HEK293 (cell line): ENCODE data around the gene TTC23L.
A peak's percentile ranks its signal among the peaks of the same experiment; 100 is the strongest.

Source experiments
- BCL11B ChIP-seq: fragments of 450-650 bp; formaldehyde crosslinking; IDR thresholded peaks from 2 replicates; pipeline ENCODE4 v1.5.1; 2016; ENCODE audit warnings: low read depth, missing biosample characterization, missing genetic modification characterization
- GLIS2 ChIP-seq: fragments of 450-650 bp; formaldehyde crosslinking; IDR thresholded peaks from 2 replicates; pipeline ENCODE4 v1.5.1; 2016; ENCODE audit warnings: missing biosample characterization, missing genetic modification characterization
- HOXA7 ChIP-seq: sonication (generic); formaldehyde crosslinking; IDR thresholded peaks from 2 replicates; pipeline ENCODE4 v1.8.1; 2022; ENCODE audit warnings: missing genetic modification reagents, borderline replicate concordance
- KLF8 ChIP-seq: fragments of 450-650 bp; formaldehyde crosslinking; IDR thresholded peaks from 2 replicates; pipeline ENCODE4 v1.5.1; 2016; ENCODE audit warnings: missing biosample characterization, missing genetic modification characterization
- KLF9 ChIP-seq: fragments of 450-650 bp; formaldehyde crosslinking; IDR thresholded peaks from 2 replicates; pipeline ENCODE4 v1.5.1; 2016; ENCODE audit warnings: missing biosample characterization, missing genetic modification characterization, low read depth
- PATZ1 ChIP-seq: fragments of 450-650 bp; formaldehyde crosslinking; IDR thresholded peaks from 2 replicates; pipeline ENCODE4 v1.5.1; 2016; ENCODE audit warnings: missing biosample characterization, missing genetic modification characterization
- PRDM4 ChIP-seq: fragments of 450-650 bp; formaldehyde crosslinking; IDR thresholded peaks from 2 replicates; pipeline ENCODE4 v1.5.1; 2017; ENCODE audit warnings: missing biosample characterization, missing genetic modification characterization
- YY2 ChIP-seq: fragments of 450-650 bp; formaldehyde crosslinking; IDR thresholded peaks from 2 replicates; pipeline ENCODE4 v1.5.1; 2016; ENCODE audit warnings: missing biosample characterization, missing genetic modification characterization
- ZBTB20 ChIP-seq: fragments of 450-650 bp; formaldehyde crosslinking; IDR thresholded peaks from 2 replicates; pipeline ENCODE4 v1.5.1; 2016; ENCODE audit warnings: missing biosample characterization, missing genetic modification characterization
- ZBTB44 ChIP-seq: fragments of 450-650 bp; IDR thresholded peaks from 2 replicates; pipeline ENCODE4 v1.5.1; 2018; ENCODE audit warnings: missing biosample characterization, mild to moderate bottlenecking, missing genetic modification characterization
- ZEB2 ChIP-seq: fragments of 450-650 bp; formaldehyde crosslinking; IDR thresholded peaks from 2 replicates; pipeline ENCODE4 v1.5.1; 2016; ENCODE audit warnings: missing biosample characterization, missing genetic modification characterization
- ZNF132 ChIP-seq: fragments of 450-650 bp; formaldehyde crosslinking; IDR thresholded peaks from 2 replicates; pipeline ENCODE4 v1.5.1; 2017; ENCODE audit warnings: missing biosample characterization, missing genetic modification characterization, borderline replicate concordance
- ZNF155 ChIP-seq: fragments of 450-650 bp; formaldehyde crosslinking; IDR thresholded peaks from 2 replicates; pipeline ENCODE4 v1.5.1; 2016; ENCODE audit warnings: missing biosample characterization, missing genetic modification characterization
- ZNF157 ChIP-seq: fragments of 450-650 bp; formaldehyde crosslinking; IDR thresholded peaks from 2 replicates; pipeline ENCODE4 v1.5.1; 2016; ENCODE audit warnings: missing biosample characterization, missing genetic modification characterization
- ZNF2 ChIP-seq: fragments of 450-650 bp; formaldehyde crosslinking; IDR thresholded peaks from 2 replicates; pipeline ENCODE4 v1.5.1; 2016; ENCODE audit warnings: missing biosample characterization, missing genetic modification characterization
- ZNF24 ChIP-seq: fragments of 450-650 bp; formaldehyde crosslinking; IDR thresholded peaks from 2 replicates; pipeline ENCODE4 v1.5.1; 2016; ENCODE audit warnings: missing biosample characterization, missing genetic modification characterization
- ZNF324 ChIP-seq: fragments of 450-650 bp; formaldehyde crosslinking; IDR thresholded peaks from 2 replicates; pipeline ENCODE4 v1.5.1; 2016; ENCODE audit warnings: missing biosample characterization, missing genetic modification characterization
- ZNF37A ChIP-seq: fragments of 450-650 bp; IDR thresholded peaks from 2 replicates; pipeline ENCODE4 v1.5.1; 2018; ENCODE audit warnings: missing biosample characterization, missing genetic modification characterization
- ZNF449 ChIP-seq: fragments of 450-650 bp; formaldehyde crosslinking; IDR thresholded peaks from 2 replicates; pipeline ENCODE4 v1.5.1; 2017; ENCODE audit warnings: missing biosample characterization, mild to moderate bottlenecking, missing genetic modification characterization, moderate library complexity
- ZNF501 ChIP-seq: fragments of 450-650 bp; formaldehyde crosslinking; IDR thresholded peaks from 2 replicates; pipeline ENCODE4 v1.5.1; 2016; ENCODE audit warnings: missing biosample characterization, missing genetic modification characterization
- ZNF518A ChIP-seq: fragments of 450-650 bp; formaldehyde crosslinking; conservative IDR thresholded peaks from 2 replicates; pipeline ENCODE4 v1.5.1; 2016; ENCODE audit warnings: low read depth, missing biosample characterization, missing genetic modification characterization
- ZNF561 ChIP-seq: fragments of 450-650 bp; IDR thresholded peaks from 2 replicates; pipeline ENCODE4 v1.5.1; 2018; ENCODE audit warnings: missing biosample characterization, missing genetic modification characterization, borderline replicate concordance
- ZNF610 ChIP-seq: fragments of 450-650 bp; formaldehyde crosslinking; IDR thresholded peaks from 2 replicates; pipeline ENCODE4 v1.5.1; 2016; ENCODE audit warnings: missing biosample characterization, missing genetic modification characterization, borderline replicate concordance
- ZNF76 ChIP-seq: fragments of 450-650 bp; formaldehyde crosslinking; IDR thresholded peaks from 2 replicates; pipeline ENCODE4; 2016; ENCODE audit warnings: low read depth, missing biosample characterization, missing genetic modification characterization, borderline replicate concordance
- ZSCAN23 ChIP-seq: fragments of 450-650 bp; formaldehyde crosslinking; IDR thresholded peaks from 2 replicates; pipeline ENCODE4 v1.5.1; 2016; ENCODE audit warnings: missing biosample characterization, missing genetic modification characterization
- ZSCAN4 ChIP-seq: fragments of 450-650 bp; formaldehyde crosslinking; IDR thresholded peaks from 2 replicates; pipeline ENCODE4 v1.5.1; 2017; ENCODE audit warnings: missing biosample characterization, missing genetic modification characterization

TTC23L gene

GRCh38 chr5:34915139-34915855 is 76.3 kb downstream of the TTC23L start, which contains the start of the genes BRIX1 and RAD1 (continued):
- TF ChIP-seq ZNF449 (tag by site-specific recombination) (peak; percentile 86), ZNF132 (tag by site-specific recombination) (no peak), ZNF324 (tag by site-specific recombination) (peak; percentile 69; the same call in 1 of the 2 replicates), ZNF2 (tag by site-specific recombination) (peak; percentile 93), ZBTB20 (tag by site-specific recombination) (peak; percentile 92), HOXA7 (CRISPR knock-in tag) (no peak), KLF9 (peak; percentile 79), ZNF155 (tag by site-specific recombination) (no peak), PRDM4 (tag by site-specific recombination) (0 out of 2 replicates have a peak, but pooled peaks have one; percentile 7), ZEB2 (tag by site-specific recombination) (peak; percentile 93), ZNF157 (tag by site-specific recombination) (no peak), ZSCAN4 (peak; percentile 13; the same call in 1 of the 2 replicates), ZSCAN23 (no peak), ZNF561 (peak; percentile 87), ZNF610 (peak; percentile 79; the same call in 1 of the 2 replicates), YY2 (tag by site-specific recombination) (peak; percentile 99), ZBTB44 (peak; percentile 29; the same call in 1 of the 2 replicates), ZNF501 (tag by site-specific recombination) (peak; percentile 92), KLF8 (tag by site-specific recombination) (peak; percentile 79), ZNF37A (tag by site-specific recombination) (no peak), ZNF76 (peak; percentile 78), BCL11B (tag by site-specific recombination) (peak; percentile 66), ZNF518A (tag by site-specific recombination) (peak; percentile 84), GLIS2 (tag by site-specific recombination) (no peak; the same call in 1 of the 2 replicates), ZNF24 (peak; percentile 87), PATZ1 (tag by site-specific recombination) (peak; percentile 72)
